GM21447 (cell line): ENCODE measurements around the gene STK38.

Source experiments
- ATAC-seq: cut with Tn5 transposase; IDR thresholded peaks from one replicate; pipeline ENCODE4 v1.9.1; 2021; ENCODE audit not compliant: unreplicated experiment

STK38 gene

GRCh38 chr6:36524871-36525270, 22.4 kb downstream of the STK38 start:
- no peak for ATAC-seq

- ATAC-seq = no peak
These were observed 23.3 kb downstream of the STK38 start for GRCh38 chr6:36523936-36524499.

- ATAC-seq = no peak
These were observed 23.8 kb downstream of the STK38 start for GRCh38 chr6:36523451-36523850.

- no peak for ATAC-seq
These were observed 27.9 kb downstream of the STK38 start for GRCh38 chr6:36519352-36519751.

- no peak for ATAC-seq
These were observed 29.9 kb downstream of the STK38 start for GRCh38 chr6:36517408-36517807.

- ATAC-seq = no peak
These were observed 30.3 kb downstream of the STK38 start for GRCh38 chr6:36516988-36517387.

GRCh38 chr6:36516559-36516958, 30.7 kb downstream of the STK38 start:
- ATAC-seq = no peak

GRCh38 chr6:36515844-36516243, 31.4 kb downstream of the STK38 start:
- ATAC-seq = no peak

GRCh38 chr6:36514554-36515456, 32.5 kb downstream of the STK38 start:
- ATAC-seq = no peak

GRCh38 chr6:36510365-36510764, 36.9 kb downstream of the STK38 start:
- no peak for ATAC-seq

- ATAC-seq = no peak
These were observed 38.7 kb downstream of the STK38 start for GRCh38 chr6:36508532-36508931.

GRCh38 chr6:36506611-36507010, 40.7 kb downstream of the STK38 start:
- ATAC-seq = no peak

- ATAC-seq = no peak
These were observed 41.3 kb downstream of the STK38 start for GRCh38 chr6:36505744-36506534.

GRCh38 chr6:36504982-36505381, 42.3 kb downstream of the STK38 start:
- ATAC-seq = no peak

- ATAC-seq = no peak
These were observed 43.1 kb downstream of the STK38 start for GRCh38 chr6:36504181-36504580.

- no peak for ATAC-seq
These were observed 45.6 kb downstream of the STK38 start for GRCh38 chr6:36501686-36502085.

- no peak for ATAC-seq
These were observed 47.4 kb downstream of the STK38 start for GRCh38 chr6:36499918-36500317.

GRCh38 chr6:36495086-36495485, 52.2 kb downstream of the STK38 start:
- ATAC-seq = no peak

- ATAC-seq = no peak
These were observed 53.4 kb downstream of the STK38 start for GRCh38 chr6:36493859-36494258.

- no peak for ATAC-seq
These were observed 54.0 kb downstream of the STK38 start for GRCh38 chr6:36493319-36493718.

- no peak for ATAC-seq
These were observed 54.7 kb downstream of the STK38 start for GRCh38 chr6:36492621-36493020.

GRCh38 chr6:36492092-36492491, 55.2 kb downstream of the STK38 start:
- no peak for ATAC-seq
